A549 (cell line): ENCODE data around the gene BAIAP3.

Source experiments
- CHD2 ChIP-seq: fragments of 150-350 bp; IDR thresholded peaks from 2 replicates; pipeline ENCODE4 v1.6.1; 2014; ENCODE audit warnings: low read length; ENCODE audit not compliant: partially characterized antibody
- CHD4 ChIP-seq: fragments of 200-600 bp; sonication (generic); IDR thresholded peaks from 2 replicates; pipeline ENCODE4 v1.6.1; 2016; ENCODE audit warnings: antibody characterized with exemption, mild to moderate bottlenecking, borderline replicate concordance
- CTCF ChIP-seq: fragments of >200 bp; sonication (Bioruptor Twin); formaldehyde crosslinking; IDR thresholded peaks from 3 replicates; pipeline ENCODE4 v1.5.1; 2016
- FOSL2 ChIP-seq, 2 experiments: fragments of 450-650 bp in 1 of 2; fragments of >200 bp in 1 of 2; sonication (Bioruptor Twin) in 1 of 2; formaldehyde crosslinking; IDR thresholded peaks; 2 replicates each; pipeline versions ENCODE4 v1.5.0 to v1.6.1; 2016 to 2020; ENCODE audit warnings: mild to moderate bottlenecking in 1 of 2, moderate library complexity in 1 of 2
- GATA3 ChIP-seq: IDR thresholded peaks from 2 replicates; pipeline ENCODE4 v1.6.1; 2012; ENCODE audit warnings: borderline replicate concordance
- POLR2A ChIP-seq: IDR thresholded peaks from 2 replicates; pipeline ENCODE4 v1.6.1; 2012; ENCODE audit warnings: mild to moderate bottlenecking, low read length
- RNF2 ChIP-seq: fragments of 200-600 bp; sonication (generic); IDR thresholded peaks from 2 replicates; pipeline ENCODE4 v1.6.1; 2016; ENCODE audit warnings: low read depth, mild to moderate bottlenecking, antibody characterized with exemption, moderate library complexity, borderline replicate concordance
- TF ChIP-seq, protein P1 (sequence below): IDR thresholded peaks from 2 replicates; pipeline ENCODE4 v1.6.1; 2012
- TF ChIP-seq, protein P2 (sequence below): IDR thresholded peaks from 2 replicates; pipeline ENCODE4 v1.6.1; 2012

DNA sequence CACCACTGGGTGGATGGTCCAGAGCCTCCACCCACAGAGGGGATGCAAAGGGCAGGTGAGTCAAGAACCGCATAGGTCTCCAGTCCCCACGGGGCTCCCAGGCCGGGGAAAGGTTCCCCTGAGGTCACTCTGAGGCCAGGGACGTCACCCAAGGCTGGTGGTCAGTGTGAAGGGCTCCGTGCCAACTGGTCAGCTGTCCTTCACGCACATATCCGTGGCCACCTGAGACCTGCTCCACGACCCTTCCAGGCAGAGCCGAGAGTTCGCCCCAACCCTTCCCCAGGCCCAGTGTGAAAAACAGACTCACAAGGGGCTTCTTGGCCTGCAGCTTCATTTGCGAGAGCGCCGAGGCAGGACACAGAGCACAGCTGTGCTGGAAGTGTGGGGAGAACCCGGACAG is 15.5 kb downstream of the BAIAP3 start:
- TF ChIP-seq CTCF (no peak), FOSL2 (IDR thresholded peaks at IDR 0.05) (no peak), FOSL2 (CRISPR knock-in tag; IDR thresholded peaks at IDR 0.05) (no peak), CHD4 (no peak), GATA3 (no peak), POLR2A (no peak), RNF2 (no peak), CHD2 (no peak)
- TF ChIP-seq, protein P1, sequence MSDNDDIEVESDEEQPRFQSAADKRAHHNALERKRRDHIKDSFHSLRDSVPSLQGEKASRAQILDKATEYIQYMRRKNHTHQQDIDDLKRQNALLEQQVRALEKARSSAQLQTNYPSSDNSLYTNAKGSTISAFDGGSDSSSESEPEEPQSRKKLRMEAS, result no peak
- TF ChIP-seq, protein P2, sequence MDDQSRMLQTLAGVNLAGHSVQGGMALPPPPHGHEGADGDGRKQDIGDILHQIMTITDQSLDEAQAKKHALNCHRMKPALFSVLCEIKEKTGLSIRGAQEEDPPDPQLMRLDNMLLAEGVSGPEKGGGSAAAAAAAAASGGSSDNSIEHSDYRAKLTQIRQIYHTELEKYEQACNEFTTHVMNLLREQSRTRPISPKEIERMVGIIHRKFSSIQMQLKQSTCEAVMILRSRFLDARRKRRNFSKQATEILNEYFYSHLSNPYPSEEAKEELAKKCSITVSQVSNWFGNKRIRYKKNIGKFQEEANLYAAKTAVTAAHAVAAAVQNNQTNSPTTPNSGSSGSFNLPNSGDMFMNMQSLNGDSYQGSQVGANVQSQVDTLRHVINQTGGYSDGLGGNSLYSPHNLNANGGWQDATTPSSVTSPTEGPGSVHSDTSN, result no peak
